A673 (cell line): ENCODE data around the gene HJURP. TPM values are rescaled to one million over a fixed set of nuclear protein-coding genes. Genes with fewer than 3 reads are reported as not detected.

Experiments used
- BruUV-seq: library from RNA; stranded (reverse); fragments of 400-500 nt; replicated peaks from 2 replicates; lab custom pipeline; 2021; lab: Mats Ljungman, UMichigan
- CTCF ChIA-PET: fragments of 300-600 bp; sonication (Branson Sonifier 250); formaldehyde crosslinking; loops from one replicate; lab custom pipeline; 2022; ENCODE audit warnings: antibody characterized with exemption; lab: Charles Lee
- POLR2A ChIA-PET: fragments of 300-600 bp; sonication (Branson Sonifier 250); formaldehyde crosslinking; loops from one replicate; lab custom pipeline; 2022; ENCODE audit warnings: antibody characterized with exemption; ENCODE audit not compliant: low non-redundant PET; lab: Charles Lee
- DNase-seq: peaks from one replicate; pipeline ENCODE4 v3.0.0-alpha.2; 2015; ENCODE audit warnings: low spot score
- H3K27ac ChIP-seq: fragments of 200-600 bp; sonication (generic); 2 replicates; pipeline ENCODE4 v1.5.1; 2016; ENCODE audit warnings: mixed run types, low read depth, mild to moderate bottlenecking, mixed read lengths, antibody characterized with exemption, low read length; ENCODE audit not compliant: poor library complexity, severe bottlenecking
- H3K27me3 ChIP-seq: fragments of 200-600 bp; sonication (generic); replicated peaks from 2 replicates; pipeline ENCODE4 v1.6.1; 2017; ENCODE audit warnings: mixed run types, low read depth, mild to moderate bottlenecking, mixed read lengths, antibody characterized with exemption, low read length; ENCODE audit not compliant: insufficient read depth, poor library complexity
- H3K36me3 ChIP-seq: fragments of 200-600 bp; sonication (generic); 2 replicates; pipeline ENCODE4 v1.6.1; 2016; ENCODE audit warnings: mixed run types, mild to moderate bottlenecking, mixed read lengths, antibody characterized with exemption, low read length; ENCODE audit not compliant: insufficient read depth, poor library complexity, severe bottlenecking
- H3K4me1 ChIP-seq: fragments of 200-600 bp; sonication (generic); 2 replicates; pipeline ENCODE4 v1.6.1; 2017; ENCODE audit warnings: mixed run types, mild to moderate bottlenecking, mixed read lengths, antibody characterized with exemption, low read length; ENCODE audit not compliant: insufficient read depth, poor library complexity, severe bottlenecking
- H3K4me3 ChIP-seq: fragments of 200-600 bp; sonication (generic); 2 replicates; pipeline ENCODE4 v1.5.1; 2016; ENCODE audit warnings: low read depth, mixed run types, mild to moderate bottlenecking, mixed read lengths, low read length; ENCODE audit not compliant: poor library complexity, severe bottlenecking
- H3K9me3 ChIP-seq: fragments of 200-600 bp; sonication (generic); 2 replicates; pipeline ENCODE4 v1.6.1; 2016; ENCODE audit warnings: mixed run types, low read depth, mild to moderate bottlenecking, mixed read lengths, antibody characterized with exemption, low read length; ENCODE audit not compliant: poor library complexity, severe bottlenecking
- CTCF ChIP-seq: fragments of 300-800, 200-600 bp; sonication (generic); conservative IDR thresholded peaks from 2 replicates; pipeline ENCODE4 v1.5.1; 2017; ENCODE audit warnings: low read depth, mild to moderate bottlenecking, antibody characterized with exemption, low read length, moderate library complexity, mixed read lengths
- EZH2 ChIP-seq: fragments of 200-600 bp; sonication (generic); IDR thresholded peaks from 2 replicates; pipeline ENCODE4 v1.6.1; 2017; ENCODE audit warnings: borderline replicate concordance, low read depth, mild to moderate bottlenecking, mixed read lengths, antibody characterized with exemption, low read length; ENCODE audit not compliant: poor library complexity, severe bottlenecking
- intact Hi-C: fragments of 100-400 bp; cut with micrococcal nuclease; formaldehyde crosslinking; loops from one replicate; pipeline ENCODE4 v1.10.0; 2022; ENCODE audit not compliant: unreplicated experiment
- total RNA-seq: library from RNA; stranded (reverse); gene quantifications from 2 replicates; pipeline ENCODE4 v1.2.3, GENCODE V29; 2021

HJURP gene
- total RNA-seq, 1 experiment from 2014 or later, result 103 TPM

- POLR2A ChIA-PET, result no interaction called here
Measured at GRCh38 chr2:233862261-233862768, 8.0 kb upstream of the HJURP start.

GRCh38 chr2:233858331-233858730, 4.0 kb upstream of the HJURP start:
- intact Hi-C loops, result no loop called here
- no peak overlapping the region for H3K27ac ChIP-seq
- no TSS peak for BruUV-seq
- ChIA-PET POLR2A (no interaction called here), CTCF (no interaction called here)
- no peaks in the 10 kb centered on the region for H3K9me3 ChIP-seq
- no peak overlapping the region for H3K4me3 ChIP-seq
- no peak for TF ChIP-seq EZH2
- TF ChIP-seq CTCF, result no peak
- no peaks in the 10 kb centered on the region for H3K4me1 ChIP-seq
- H3K27me3 ChIP-seq, result no peaks in the 10 kb centered on the region
- peaks cover 1% of the 10 kb centered on the region for H3K36me3 ChIP-seq
- DNase-seq, result no peak

More at GRCh38 chr2:233862261-233862768, 8.0 kb upstream of the HJURP start:
- Histone ChIP-seq H3K9me3 (no peaks in the 10 kb centered on the region), H3K4me1 (no peaks in the 10 kb centered on the region), H3K27me3 (no peaks in the 10 kb centered on the region), H3K36me3 (peaks cover 8% of the 10 kb centered on the region), H3K27ac (no peak overlapping the region), H3K4me3 (no peak overlapping the region)
- peak; percentile 13 for DNase-seq
- no peak for TF ChIP-seq CTCF
- TF ChIP-seq EZH2, result no peak
- no TSS peak for BruUV-seq
- intact Hi-C loops, result no loop called here
- CTCF ChIA-PET, result no interaction called here

GRCh38 chr2:233857511-233858141, 3.3 kb upstream of the HJURP start:
- H3K4me1 ChIP-seq, result peaks cover 2% of the 10 kb centered on the region
- intact Hi-C loops, result no loop called here
- H3K36me3 ChIP-seq, result peaks cover 8% of the 10 kb centered on the region
- no peaks in the 10 kb centered on the region for H3K27me3 ChIP-seq
- BruUV-seq, result no TSS peak
- no peak overlapping the region for H3K27ac ChIP-seq
- CTCF ChIA-PET, result no interaction called here
- POLR2A ChIA-PET, result no interaction called here
- DNase-seq, result peak; percentile 44
- H3K9me3 ChIP-seq, result no peaks in the 10 kb centered on the region
- no peak overlapping the region for H3K4me3 ChIP-seq
- TF ChIP-seq EZH2 (no peak), CTCF (peak; percentile 82)
